NT2/D1 (cell line): Measurements from ENCODE around the gene SLC16A10.
"Not testable (repeated sequence)": the region's sequence is repeated elsewhere in the genome, so short reads cannot be mapped to it uniquely, and the experiment has no call there.

Experiments used
- SUZ12 ChIP-seq: IDR thresholded peaks from 2 replicates; pipeline ENCODE4 v1.6.1; 2011; ENCODE audit not compliant: insufficient read length, insufficient read depth; ENCODE audit errors: extremely low read depth
- YY1 ChIP-seq: IDR thresholded peaks from 2 replicates; pipeline ENCODE4 v1.6.1; 2011; ENCODE audit not compliant: insufficient read length, insufficient read depth
- ZNF274 ChIP-seq: IDR thresholded peaks from 2 replicates; pipeline ENCODE4 v1.6.1; 2011; ENCODE audit warnings: mild to moderate bottlenecking, low read depth, low read length

DNA sequence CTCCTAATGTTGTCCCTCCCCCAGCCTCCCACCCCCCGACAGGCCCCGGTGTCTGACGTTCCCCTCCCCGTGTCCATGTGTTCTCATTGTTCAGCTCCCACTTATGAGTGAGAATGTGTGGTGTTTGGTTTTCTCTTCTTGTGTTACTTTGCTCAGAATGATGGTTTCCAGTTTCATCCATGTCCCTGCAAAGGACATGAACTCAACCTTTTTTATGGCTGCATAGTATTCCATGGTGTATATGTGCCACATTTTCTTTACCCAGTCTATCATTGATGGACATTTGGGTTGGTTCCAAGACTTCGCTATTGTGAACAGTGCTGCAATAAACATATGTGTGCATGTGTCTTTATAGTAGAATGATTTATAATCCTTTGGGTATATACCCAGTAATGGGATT is 24.4 kb upstream of the SLC16A10 start:
- not testable (repeated sequence) for TF ChIP-seq YY1, ZNF274, SUZ12
